Smooth muscle cell (in vitro differentiated cells): ENCODE measurements around the gene PPP1R37. TPM values are rescaled to one million over a fixed set of nuclear protein-coding genes. Genes with fewer than 3 reads are reported as not detected.

ENCODE experiments used
- DNase-seq: peaks from one replicate; lab custom pipeline; 2025; ENCODE audit not compliant: unreplicated experiment; lab: John Stamatoyannopoulos, UW
- H2AFZ ChIP-seq: fragments of 200-600 bp; sonication (generic); 2 replicates; pipeline ENCODE4 v1.6.0; 2016; ENCODE audit warnings: antibody characterized with exemption, low read depth, mild to moderate bottlenecking
- H3F3A ChIP-seq: fragments of 200-600 bp; sonication (generic); 2 replicates; pipeline ENCODE4 v1.6.0; 2017; ENCODE audit warnings: antibody characterized with exemption, low read depth
- H3K27ac ChIP-seq: fragments of 200-600 bp; sonication (generic); 2 replicates; pipeline ENCODE4 v1.5.1; 2016; ENCODE audit warnings: low read depth, mild to moderate bottlenecking
- H3K27me3 ChIP-seq: fragments of 200-600 bp; sonication (generic); 2 replicates; pipeline ENCODE4 v1.6.1; 2016; ENCODE audit warnings: low read depth, mild to moderate bottlenecking
- H3K36me3 ChIP-seq: fragments of 200-600 bp; sonication (generic); 2 replicates; pipeline ENCODE4 v1.5.1; 2016; ENCODE audit warnings: low read depth
- H3K4me1 ChIP-seq: fragments of 200-600 bp; sonication (generic); 2 replicates; pipeline ENCODE4 v1.5.1; 2016; ENCODE audit warnings: low read depth
- H3K4me2 ChIP-seq: fragments of 200-600 bp; sonication (generic); 2 replicates; pipeline ENCODE4 v1.6.0; 2016; ENCODE audit warnings: mild to moderate bottlenecking
- H3K4me3 ChIP-seq: fragments of 200-600 bp; sonication (generic); 2 replicates; pipeline ENCODE4 v1.5.1; 2016; ENCODE audit warnings: mild to moderate bottlenecking
- H3K79me2 ChIP-seq: fragments of 200-600 bp; sonication (generic); 2 replicates; pipeline ENCODE4 v1.6.0; 2016; ENCODE audit warnings: low read depth, mild to moderate bottlenecking
- H3K9ac ChIP-seq: fragments of 200-600 bp; sonication (generic); 2 replicates; pipeline ENCODE4 v1.6.0; 2016; ENCODE audit warnings: low read depth
- H3K9me3 ChIP-seq: fragments of 200-600 bp; sonication (generic); replicated peaks from 2 replicates; pipeline ENCODE4 v1.5.1; 2016; ENCODE audit warnings: low read depth
- H4K20me1 ChIP-seq: fragments of 200-600 bp; sonication (generic); 2 replicates; pipeline ENCODE4 v1.6.0; 2016; ENCODE audit warnings: low read depth
- CTCF ChIP-seq: fragments of 200-600 bp; sonication (generic); IDR thresholded peaks from 2 replicates; pipeline ENCODE4 v1.5.1; 2017; ENCODE audit warnings: borderline replicate concordance, mild to moderate bottlenecking, antibody characterized with exemption; ENCODE audit not compliant: insufficient read depth, poor library complexity, severe bottlenecking
- WGBS: methylation state at CpG from one replicate; pipeline ENCODE4 v1.1.7; 2016; ENCODE audit warnings: low lambda C conversion rate; 5-methylcytosine and 5-hydroxymethylcytosine counted together
- polyA plus RNA-seq: library from polyadenylated mRNA; unstranded; fragments of >200 nt; fragmentation: Nextera tagmentation; extraction: Ambion mirVana; gene quantifications from 2 replicates; pipeline ENCODE4 v1.2.1, GENCODE V29; 2016
- total RNA-seq: library from RNA; depleted of rRNA; stranded (reverse); fragments of >200 nt; gene quantifications from 2 replicates; pipeline ENCODE4 v1.2.3, GENCODE V29; 2014

Gene PPP1R37
- total and polyA plus RNA-seq, 2 experiments from 2014 or later = 8.2 to 11.7 TPM

GRCh38 chr19:45150180-45150579, 57.2 kb downstream of the PPP1R37 start:
- DNase-seq = no peak
- H3K79me2 ChIP-seq = no peaks in the 10 kb centered on the region
- no peaks in the 10 kb centered on the region for H3F3A ChIP-seq
- H3K9me3 ChIP-seq = no peaks in the 10 kb centered on the region
- H3K27me3 ChIP-seq = peaks cover 29% of the 10 kb centered on the region
- no peak overlapping the region for H3K27ac ChIP-seq
- no peak overlapping the region for H3K4me2 ChIP-seq
- no peaks in the 10 kb centered on the region for H3K36me3 ChIP-seq
- TF ChIP-seq CTCF = no peak
- H3K4me3 ChIP-seq = no peak overlapping the region
- no peak overlapping the region for H3K9ac ChIP-seq
- peaks cover 10% of the 10 kb centered on the region for H3K4me1 ChIP-seq
- 98% methylated on average over 4 of the region's 4 CpGs for WGBS
- peaks cover 13% of the 10 kb centered on the region for H4K20me1 ChIP-seq
- H2AFZ ChIP-seq = no peak overlapping the region

- Histone ChIP-seq H2AFZ (no peak overlapping the region), H3K36me3 (no peaks in the 10 kb centered on the region), H3F3A (no peaks in the 10 kb centered on the region), H4K20me1 (peaks cover 13% of the 10 kb centered on the region), H3K9ac (no peak overlapping the region), H3K27ac (no peak overlapping the region), H3K79me2 (no peaks in the 10 kb centered on the region), H3K27me3 (peaks cover 29% of the 10 kb centered on the region), H3K4me2 (no peak overlapping the region), H3K9me3 (no peaks in the 10 kb centered on the region), H3K4me3 (no peak overlapping the region), H3K4me1 (peaks cover 10% of the 10 kb centered on the region)
- DNase-seq = no peak
- WGBS = 81% methylated on average over 4 of the region's 4 CpGs
- no peak for TF ChIP-seq CTCF
Observed at GRCh38 chr19:45150751-45151281, 57.8 kb downstream of the PPP1R37 start.

GRCh38 chr19:45151320-45151719, 58.3 kb downstream of the PPP1R37 start:
- no peaks in the 10 kb centered on the region for H3K9me3 ChIP-seq
- no peak for DNase-seq
- H2AFZ ChIP-seq = no peak overlapping the region
- TF ChIP-seq CTCF = no peak
- H3K4me3 ChIP-seq = no peak overlapping the region
- H4K20me1 ChIP-seq = peaks cover 13% of the 10 kb centered on the region
- no peaks in the 10 kb centered on the region for H3F3A ChIP-seq
- no peak overlapping the region for H3K9ac ChIP-seq
- H3K36me3 ChIP-seq = no peaks in the 10 kb centered on the region
- no peak overlapping the region for H3K4me2 ChIP-seq
- H3K4me1 ChIP-seq = peaks cover 10% of the 10 kb centered on the region
- 87% methylated on average over 7 of the region's 7 CpGs for WGBS
- H3K27me3 ChIP-seq = peaks cover 29% of the 10 kb centered on the region
- H3K27ac ChIP-seq = no peak overlapping the region
- H3K79me2 ChIP-seq = no peaks in the 10 kb centered on the region

GRCh38 chr19:45151821-45152503, 59.0 kb downstream of the PPP1R37 start:
- DNase-seq = no peak
- Histone ChIP-seq H3K9me3 (no peaks in the 10 kb centered on the region), H3K9ac (no peak overlapping the region), H3K27ac (no peak overlapping the region), H3K36me3 (no peaks in the 10 kb centered on the region), H3K79me2 (no peaks in the 10 kb centered on the region), H4K20me1 (peaks cover 13% of the 10 kb centered on the region), H3K4me1 (peaks cover 10% of the 10 kb centered on the region), H3K4me3 (peak overlapping the region; percentile 11), H3F3A (no peaks in the 10 kb centered on the region), H2AFZ (no peak overlapping the region), H3K27me3 (peaks cover 29% of the 10 kb centered on the region), H3K4me2 (peak overlapping the region; percentile 79)
- WGBS = 37% methylated on average over 57 of the region's 64 CpGs
- TF ChIP-seq CTCF = no peak
